HepG2 (cell line): Measurements from ENCODE around the gene FAM240A.

Experiments used
- CTCF ChIP-seq: sonication (generic); formaldehyde crosslinking; IDR thresholded peaks from 2 replicates; pipeline ENCODE4 v1.5.0; 2020; ENCODE audit warnings: mild to moderate bottlenecking, missing genetic modification reagents, moderate library complexity
- GABPB1 ChIP-seq: IDR thresholded peaks from 2 replicates; pipeline ENCODE4 v1.6.1; 2016; ENCODE audit warnings: mild to moderate bottlenecking, missing genetic modification reagents, moderate library complexity, missing compliant biosample characterization
- SIN3A ChIP-seq: IDR thresholded peaks from 2 replicates; pipeline ENCODE4 v1.6.1; 2011; ENCODE audit warnings: low read depth, mild to moderate bottlenecking, control low read depth, low read length, borderline replicate concordance
- ZBTB33 ChIP-seq: sonication (generic); formaldehyde crosslinking; IDR thresholded peaks from 2 replicates; pipeline ENCODE4 v1.4.0; 2020; ENCODE audit warnings: missing genetic modification reagents

- TF ChIP-seq GABPB1 (CRISPR knock-in tag) (no peak), SIN3A (no peak), CTCF (CRISPR knock-in tag) (no peak), ZBTB33 (CRISPR knock-in tag) (no peak)
Observed at GRCh38 chr3:46649436-46649835, 37.1 kb downstream of the FAM240A start.
